ENCODE results near the gene COL15A1. TPM values are rescaled to one million over a fixed set of nuclear protein-coding genes. Genes with fewer than 3 reads are reported as not detected.

Gene COL15A1
- total and polyA plus RNA-seq, 3 experiments from 2014 or later: 0.07 TPM; not detected in 2

GRCh38 chr9:99051406-99051805 lies 107.7 kb downstream of the COL15A1 start:
- Histone ChIP-seq H3K4me1 (ENCODE audit: insufficient read depth, low read length) (peaks cover 56% of the 10 kb centered on the region), H3K36me3 (ENCODE audit: insufficient read depth, low read length) (no peaks in the 10 kb centered on the region), H3K27me3 (ENCODE audit: insufficient read depth, low read length, poor library complexity, severe bottlenecking) (no peaks in the 10 kb centered on the region), H3K9me3 (ENCODE audit: low read length) (no peaks in the 10 kb centered on the region), H3K4me3 (ENCODE audit: low read length) (no peak overlapping the region), H3K27ac (ENCODE audit: low read depth, low read length) (no peak overlapping the region)
- CTCF ChIA-PET: interaction anchor here (1.5 to 3.0 kb wide), 5 partner anchors 13 to 89 kb away, joined by 3 to 12 read pairs (median 6); partner anchors contain the start of gene TGFBR1
- Mint-ChIP-seq H3K27me3 (no peaks in the 10 kb centered on the region), H3K9me3 (peaks cover 0 to 2% (median 0%) of the 10 kb centered on the region in 5 donors), H3K27ac (peak overlapping the region in 3 of 8 donors; percentile 31 to 90 (median 71)), H3K4me1 (peaks cover 70 to 88% (median 75%) of the 10 kb centered on the region in 3 donors), H3K36me3 (peaks cover 0 to 7% (median 0%) of the 10 kb centered on the region in 3 donors), H3K4me3 (no peak overlapping the region)
- DNase-seq: no peak
- POLR2A ChIA-PET: interaction anchor here (0.8 kb wide), 1 partner anchor 15 kb away, joined by 9 read pairs; no protein-coding TSS in a partner anchor

GRCh38 chr9:99051851-99052250 lies 108.1 kb downstream of the COL15A1 start:
- Mint-ChIP-seq H3K27me3 (no peaks in the 10 kb centered on the region), H3K27ac (peak overlapping the region in 3 of 8 donors; percentile 23 to 88 (median 55)), H3K4me1 (peaks cover 71 to 88% (median 75%) of the 10 kb centered on the region in 3 donors), H3K36me3 (peaks cover 0 to 7% (median 0%) of the 10 kb centered on the region in 3 donors), H3K9me3 (peaks cover 0 to 2% (median 0%) of the 10 kb centered on the region in 5 donors), H3K4me3 (no peak overlapping the region)
- no peak for DNase-seq
- no peaks in the 10 kb centered on the region for H3K27me3 ChIP-seq (ENCODE audit: insufficient read depth, low read length, poor library complexity, severe bottlenecking)
- H3K9me3 ChIP-seq (ENCODE audit: low read length): no peaks in the 10 kb centered on the region
- H3K4me3 ChIP-seq (ENCODE audit: low read length): no peak overlapping the region
- H3K4me1 ChIP-seq (ENCODE audit: insufficient read depth, low read length): peaks cover 61% of the 10 kb centered on the region
- ChIA-PET POLR2A (interaction anchor here (0.8 kb wide), 1 partner anchor 14 kb away, joined by 9 read pairs; no protein-coding TSS in a partner anchor), CTCF (interaction anchor here (1.2 to 3.0 kb wide), 5 partner anchors 13 to 88 kb away, joined by 3 to 12 read pairs (median 6); partner anchors contain the start of gene TGFBR1)
- H3K27ac ChIP-seq (ENCODE audit: low read depth, low read length): no peak overlapping the region
- no peaks in the 10 kb centered on the region for H3K36me3 ChIP-seq (ENCODE audit: insufficient read depth, low read length)

GRCh38 chr9:99052815-99053715 lies 109.4 kb downstream of the COL15A1 start:
- ChIA-PET POLR2A (interaction anchor here (0.5 kb wide), 1 partner anchor 974 kb away, joined by 3 read pairs; no protein-coding TSS in a partner anchor), CTCF (interaction anchor here (1.2 to 3.0 kb wide), 6 partner anchors 14 to 87 kb away, joined by 3 to 12 read pairs (median 4); partner anchors contain the start of gene TGFBR1)
- H3K27me3 Mint-ChIP-seq: no peaks in the 10 kb centered on the region
- Histone ChIP-seq H3K36me3 (ENCODE audit: insufficient read depth, low read length) (no peaks in the 10 kb centered on the region), H3K9me3 (ENCODE audit: low read length) (no peaks in the 10 kb centered on the region), H3K27ac (ENCODE audit: low read depth, low read length) (no peak overlapping the region), H3K4me3 (ENCODE audit: low read length) (no peak overlapping the region), H3K4me1 (ENCODE audit: insufficient read depth, low read length) (peaks cover 73% of the 10 kb centered on the region), H3K27me3 (ENCODE audit: insufficient read depth, low read length, poor library complexity, severe bottlenecking) (no peaks in the 10 kb centered on the region)
- H3K27ac Mint-ChIP-seq: peak overlapping the region; percentile 49 to 95 (median 78)
- H3K36me3 Mint-ChIP-seq: peaks cover 0 to 7% (median 0%) of the 10 kb centered on the region in 3 donors
- no peak for DNase-seq
- peaks cover 81 to 96% (median 83%) of the 10 kb centered on the region in 3 donors for H3K4me1 Mint-ChIP-seq
- H3K4me3 Mint-ChIP-seq: peak overlapping the region in 5 of 7 donors; percentile 33 to 80 (median 62)
- H3K9me3 Mint-ChIP-seq: peaks cover 0 to 2% (median 0%) of the 10 kb centered on the region in 5 donors

GRCh38 chr9:99054581-99054980 lies 110.9 kb downstream of the COL15A1 start:
- H3K27ac ChIP-seq (ENCODE audit: low read depth, low read length): no peak overlapping the region
- H3K4me3 ChIP-seq (ENCODE audit: low read length): no peak overlapping the region
- H3K4me1 Mint-ChIP-seq: peaks cover 85 to 99% (median 88%) of the 10 kb centered on the region in 3 donors
- no peak for DNase-seq
- peaks cover 0 to 2% (median 0%) of the 10 kb centered on the region in 5 donors for H3K9me3 Mint-ChIP-seq
- peaks cover 0 to 7% (median 0%) of the 10 kb centered on the region in 3 donors for H3K36me3 Mint-ChIP-seq
- peaks cover 83% of the 10 kb centered on the region for H3K4me1 ChIP-seq (ENCODE audit: insufficient read depth, low read length)
- no peaks in the 10 kb centered on the region for H3K27me3 ChIP-seq (ENCODE audit: insufficient read depth, low read length, poor library complexity, severe bottlenecking)
- H3K9me3 ChIP-seq (ENCODE audit: low read length): no peaks in the 10 kb centered on the region
- peak overlapping the region in 3 of 8 donors; percentile 27 to 72 (median 37) for H3K27ac Mint-ChIP-seq
- CTCF ChIA-PET: interaction anchor here (1.0 to 1.7 kb wide), 6 partner anchors 38 to 67 kb away, joined by 3 to 5 read pairs (median 3); partner anchors contain the start of gene TGFBR1
- H3K36me3 ChIP-seq (ENCODE audit: insufficient read depth, low read length): no peaks in the 10 kb centered on the region
- H3K4me3 Mint-ChIP-seq: peak overlapping the region in 1 of 7 donors; percentile 37
- POLR2A ChIA-PET: interaction anchor here (0.8 to 1.3 kb wide), 3 partner anchors 22 to 52 kb away, joined by 3 to 6 read pairs (median 4); no protein-coding TSS in a partner anchor
- H3K27me3 Mint-ChIP-seq: no peaks in the 10 kb centered on the region

- Mint-ChIP-seq H3K4me3 (peak overlapping the region in 3 of 7 donors; percentile 15 to 57 (median 32)), H3K27me3 (no peaks in the 10 kb centered on the region), H3K36me3 (peaks cover 0 to 7% (median 0%) of the 10 kb centered on the region in 3 donors), H3K9me3 (peaks cover 0 to 2% (median 0%) of the 10 kb centered on the region in 5 donors), H3K4me1 (peaks cover 82 to 95% (median 86%) of the 10 kb centered on the region in 3 donors), H3K27ac (peak overlapping the region in 1 of 8 donors; percentile 48)
- H3K4me1 ChIP-seq (ENCODE audit: insufficient read depth, low read length): peaks cover 85% of the 10 kb centered on the region
- no peaks in the 10 kb centered on the region for H3K9me3 ChIP-seq (ENCODE audit: low read length)
- H3K4me3 ChIP-seq (ENCODE audit: low read length): peak overlapping the region; percentile 5
- POLR2A ChIA-PET: interaction anchor here (1.1 to 1.3 kb wide), 2 partner anchors 21 to 46 kb away, joined by 4 to 6 read pairs; no protein-coding TSS in a partner anchor
- H3K27me3 ChIP-seq (ENCODE audit: insufficient read depth, low read length, poor library complexity, severe bottlenecking): no peaks in the 10 kb centered on the region
- CTCF ChIA-PET: interaction anchor here (0.6 to 1.7 kb wide), 7 partner anchors 39 to 87 kb away, joined by 3 to 5 read pairs (median 3); partner anchors contain the start of gene TGFBR1
- H3K27ac ChIP-seq (ENCODE audit: low read depth, low read length): no peak overlapping the region
- no peak for DNase-seq
- H3K36me3 ChIP-seq (ENCODE audit: insufficient read depth, low read length): no peaks in the 10 kb centered on the region
Observed at GRCh38 chr9:99055384-99055783, 111.7 kb downstream of the COL15A1 start.

GRCh38 chr9:99056186-99056585 lies 112.5 kb downstream of the COL15A1 start:
- H3K27ac Mint-ChIP-seq: peak overlapping the region in 5 of 8 donors; percentile 3 to 91 (median 79)
- no peaks in the 10 kb centered on the region for H3K27me3 Mint-ChIP-seq
- Histone ChIP-seq H3K36me3 (ENCODE audit: insufficient read depth, low read length) (no peaks in the 10 kb centered on the region), H3K9me3 (ENCODE audit: low read length) (no peaks in the 10 kb centered on the region), H3K4me3 (ENCODE audit: low read length) (no peak overlapping the region), H3K27ac (ENCODE audit: low read depth, low read length) (no peak overlapping the region), H3K27me3 (ENCODE audit: insufficient read depth, low read length, poor library complexity, severe bottlenecking) (no peaks in the 10 kb centered on the region), H3K4me1 (ENCODE audit: insufficient read depth, low read length) (peaks cover 85% of the 10 kb centered on the region)
- no peak for DNase-seq
- POLR2A ChIA-PET: interaction anchor here (1.3 kb wide), 1 partner anchor 20 kb away, joined by 6 read pairs; no protein-coding TSS in a partner anchor
- peaks cover 0 to 2% (median 0%) of the 10 kb centered on the region in 5 donors for H3K9me3 Mint-ChIP-seq
- peak overlapping the region in 5 of 7 donors; percentile 87 to 93 (median 92) for H3K4me3 Mint-ChIP-seq
- peaks cover 0 to 7% (median 0%) of the 10 kb centered on the region in 3 donors for H3K36me3 Mint-ChIP-seq
- CTCF ChIA-PET: interaction anchor here (0.6 to 1.4 kb wide), 4 partner anchors 55 to 86 kb away, joined by 3 to 4 read pairs (median 3); no protein-coding TSS in a partner anchor
- H3K4me1 Mint-ChIP-seq: peaks cover 86 to 95% (median 93%) of the 10 kb centered on the region in 3 donors

- H3K36me3 Mint-ChIP-seq: peaks cover 0 to 7% (median 0%) of the 10 kb centered on the region in 3 donors
- peaks cover 87 to 94% (median 94%) of the 10 kb centered on the region in 3 donors for H3K4me1 Mint-ChIP-seq
- H3K4me1 ChIP-seq (ENCODE audit: insufficient read depth, low read length): peaks cover 79% of the 10 kb centered on the region
- no peaks in the 10 kb centered on the region for H3K9me3 ChIP-seq (ENCODE audit: low read length)
- H3K27ac ChIP-seq (ENCODE audit: low read depth, low read length): peak overlapping the region; percentile 48
- ChIA-PET POLR2A (interaction anchor here (1.8 to 2.6 kb wide), 3 partner anchors 43 to 56 kb away, joined by 9 to 14 read pairs (median 13); partner anchors contain the start of gene TGFBR1), CTCF (interaction anchor here (0.9 to 3.7 kb wide), 6 partner anchors 9 to 85 kb away, joined by 3 to 15 read pairs (median 4); no protein-coding TSS in a partner anchor)
- no peaks in the 10 kb centered on the region for H3K27me3 ChIP-seq (ENCODE audit: insufficient read depth, low read length, poor library complexity, severe bottlenecking)
- H3K9me3 Mint-ChIP-seq: peaks cover 0 to 2% (median 0%) of the 10 kb centered on the region in 5 donors
- H3K4me3 Mint-ChIP-seq: peak overlapping the region; percentile 83 to 93 (median 90)
- no peaks in the 10 kb centered on the region for H3K27me3 Mint-ChIP-seq
- H3K4me3 ChIP-seq (ENCODE audit: low read length): peak overlapping the region; percentile 80
- peak overlapping the region; percentile 21 to 92 (median 85) for H3K27ac Mint-ChIP-seq
- no peaks in the 10 kb centered on the region for H3K36me3 ChIP-seq (ENCODE audit: insufficient read depth, low read length)
- peak in 2 of 5 donors; percentile 45 to 54 for DNase-seq
Observed at GRCh38 chr9:99056886-99057664, 113.4 kb downstream of the COL15A1 start.
